ENCODE measurements around the gene CACNA1B.
"Not testable (repeated sequence)": the region's sequence is repeated elsewhere in the genome, so short reads cannot be mapped to it uniquely, and the experiment has no call there.

Gene CACNA1B

DNA sequence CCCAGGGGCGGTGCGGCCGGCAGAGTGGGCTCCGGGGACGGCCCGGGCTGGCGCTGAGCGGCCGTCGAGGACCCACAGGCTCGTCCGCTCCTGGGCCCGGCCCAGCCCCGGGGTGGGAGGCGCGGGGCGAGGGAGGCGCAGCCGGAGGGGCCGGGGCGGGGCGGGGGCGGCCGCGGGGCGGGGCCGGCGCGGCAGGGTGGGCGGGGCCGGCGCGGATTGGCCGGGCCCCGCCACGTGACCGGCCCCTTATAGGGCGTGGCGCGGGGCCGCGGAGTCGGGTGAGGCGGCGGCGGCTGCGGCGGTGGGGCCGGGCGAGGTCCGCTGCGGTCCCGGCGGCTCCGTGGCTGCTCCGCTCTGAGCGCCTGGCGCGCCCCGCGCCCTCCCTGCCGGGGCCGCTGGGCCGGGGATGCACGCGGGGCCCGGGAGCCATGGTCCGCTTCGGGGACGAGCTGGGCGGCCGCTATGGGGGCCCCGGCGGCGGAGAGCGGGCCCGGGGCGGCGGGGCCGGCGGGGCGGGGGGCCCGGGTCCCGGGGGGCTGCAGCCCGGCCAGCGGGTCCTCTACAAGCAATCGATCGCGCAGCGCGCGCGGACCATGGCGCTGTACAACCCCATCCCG lies at the start of gene CACNA1B:
Gene CACNA1B, plus strand, starts transcription at position 277 of the 617 bp plus-strand sequence. Its CDS starts 152 bp downstream, at position 429.
- DNase-seq, result not testable (repeated sequence)

DNA sequence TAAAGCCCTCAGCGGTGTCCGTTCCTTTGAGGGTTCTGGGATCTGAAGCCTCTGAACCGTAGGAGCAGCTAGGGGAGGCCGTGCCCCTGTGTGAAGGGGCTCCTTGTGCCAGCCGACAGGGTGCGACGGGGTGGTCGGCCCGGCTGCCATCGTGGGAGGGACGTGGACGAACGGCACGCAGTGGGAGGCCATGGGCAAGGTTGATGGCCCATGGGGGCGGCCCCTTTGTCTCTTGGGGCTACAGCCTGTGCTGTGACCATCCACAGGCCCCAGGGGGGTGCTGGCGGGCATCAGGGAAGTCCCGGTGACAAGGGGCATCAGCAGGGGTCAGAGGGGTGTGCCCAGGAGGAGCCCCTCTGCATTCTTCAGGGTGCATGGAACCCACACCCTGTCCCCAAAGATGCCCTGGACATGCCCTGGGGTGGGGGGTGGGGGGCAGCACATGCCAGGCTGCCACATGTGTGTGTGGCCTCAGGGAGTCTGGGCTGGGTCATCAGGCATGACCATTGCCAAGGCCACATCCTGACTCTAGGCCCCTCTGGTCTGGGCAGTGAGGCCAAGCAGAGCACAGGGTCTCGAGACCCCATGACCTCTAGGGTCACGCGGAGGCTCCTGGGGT lies 49.6 kb upstream of the CACNA1B start:
- no peak for DNase-seq

DNA sequence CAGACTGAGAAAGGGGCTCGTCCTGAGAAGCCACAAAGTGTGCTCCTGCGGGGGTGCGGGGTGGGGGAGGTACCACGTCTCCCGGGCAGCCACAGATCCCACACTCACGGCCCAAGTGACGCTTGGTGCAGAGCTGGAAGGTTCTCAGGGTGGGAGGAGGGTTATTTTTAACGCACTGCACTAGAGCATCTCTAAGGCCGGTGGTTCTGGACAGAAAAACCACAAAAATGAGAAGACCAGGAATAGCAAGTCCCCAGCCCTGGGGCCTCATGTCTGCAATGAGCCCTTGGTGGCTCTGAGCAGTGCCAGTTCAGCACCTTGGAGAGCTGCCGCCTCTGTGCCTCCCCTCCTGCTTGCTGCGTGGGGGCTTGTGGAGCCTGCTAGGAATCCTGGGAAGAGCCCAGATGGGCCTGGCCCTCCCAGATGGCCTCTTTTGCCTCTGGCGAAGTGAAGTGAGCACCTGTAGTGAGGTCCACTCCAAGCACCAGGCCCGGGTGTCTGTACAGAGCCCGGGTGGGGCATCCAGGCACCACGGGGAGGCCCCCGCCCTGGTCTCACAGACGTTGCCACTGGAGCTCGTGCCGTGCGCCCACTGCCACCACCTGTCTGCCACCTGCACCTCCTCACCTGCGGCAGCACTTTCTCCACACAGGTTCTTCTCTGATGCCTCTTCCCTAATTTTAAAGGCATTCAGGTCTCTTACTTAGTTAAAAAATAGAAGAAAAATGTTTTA lies 48.9 kb upstream of the CACNA1B start:
- DNase-seq, result no peak

DNA sequence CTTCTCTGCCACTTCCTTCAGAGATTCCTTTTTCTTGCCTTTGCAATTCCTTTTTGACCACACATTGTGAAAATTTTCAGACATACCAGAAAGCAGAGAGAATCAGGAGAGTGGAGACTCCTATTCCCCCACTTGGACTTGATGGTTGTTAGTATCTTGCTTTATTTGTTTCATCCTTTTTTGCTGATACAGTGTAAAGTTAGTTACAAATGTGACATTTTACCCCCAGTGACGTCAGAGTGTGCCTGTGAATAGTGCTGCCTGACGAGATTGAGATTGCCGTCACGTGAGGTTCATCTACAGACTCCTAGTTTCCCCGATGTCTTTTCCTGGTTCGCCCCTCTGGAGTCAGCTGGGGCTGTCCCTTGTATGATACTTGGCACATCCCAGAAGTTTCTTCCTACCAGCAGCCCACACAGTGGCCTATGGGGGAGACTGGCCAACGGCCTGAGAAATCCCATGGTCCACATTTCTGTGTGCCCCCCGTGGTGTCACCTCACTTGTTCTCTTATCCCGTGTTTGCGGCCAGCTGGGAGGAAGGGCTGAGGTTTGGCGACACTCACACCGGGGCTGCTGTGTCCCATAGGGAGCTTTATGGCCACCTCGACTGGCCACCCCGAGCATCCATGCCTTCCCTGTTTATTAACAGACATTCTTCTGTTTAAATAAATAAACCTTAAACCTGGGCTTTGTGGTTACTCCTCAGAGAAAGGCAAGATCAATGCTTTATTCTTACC lies 48.2 kb upstream of the CACNA1B start:
- DNase-seq, result no peak

DNA sequence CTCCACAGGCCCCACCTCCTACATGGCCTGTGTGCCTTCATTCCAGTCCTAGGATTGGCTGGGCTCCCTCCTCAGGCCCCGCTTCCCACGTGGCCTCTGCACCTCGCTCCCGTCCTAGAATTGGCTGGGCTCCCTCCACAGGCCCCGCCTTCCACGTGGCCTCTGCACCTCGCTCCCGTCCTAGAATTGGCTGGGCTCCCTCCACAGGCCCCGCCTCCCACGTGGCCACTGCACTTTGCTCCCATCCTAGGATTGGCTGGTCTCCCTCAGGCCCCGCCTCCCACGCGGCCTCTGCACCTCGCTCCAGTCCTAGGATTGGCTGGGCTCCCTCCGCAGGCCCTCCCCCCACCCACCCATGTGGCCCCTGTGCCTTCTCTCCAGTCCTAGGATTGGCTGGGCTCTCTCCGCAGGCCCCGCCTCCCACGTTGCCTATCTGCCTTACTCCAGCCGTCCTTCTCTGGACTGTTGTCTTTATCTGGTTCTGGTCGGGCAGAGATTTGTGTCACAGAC lies 45.3 kb upstream of the CACNA1B start:
- DNase-seq, result no peak

DNA sequence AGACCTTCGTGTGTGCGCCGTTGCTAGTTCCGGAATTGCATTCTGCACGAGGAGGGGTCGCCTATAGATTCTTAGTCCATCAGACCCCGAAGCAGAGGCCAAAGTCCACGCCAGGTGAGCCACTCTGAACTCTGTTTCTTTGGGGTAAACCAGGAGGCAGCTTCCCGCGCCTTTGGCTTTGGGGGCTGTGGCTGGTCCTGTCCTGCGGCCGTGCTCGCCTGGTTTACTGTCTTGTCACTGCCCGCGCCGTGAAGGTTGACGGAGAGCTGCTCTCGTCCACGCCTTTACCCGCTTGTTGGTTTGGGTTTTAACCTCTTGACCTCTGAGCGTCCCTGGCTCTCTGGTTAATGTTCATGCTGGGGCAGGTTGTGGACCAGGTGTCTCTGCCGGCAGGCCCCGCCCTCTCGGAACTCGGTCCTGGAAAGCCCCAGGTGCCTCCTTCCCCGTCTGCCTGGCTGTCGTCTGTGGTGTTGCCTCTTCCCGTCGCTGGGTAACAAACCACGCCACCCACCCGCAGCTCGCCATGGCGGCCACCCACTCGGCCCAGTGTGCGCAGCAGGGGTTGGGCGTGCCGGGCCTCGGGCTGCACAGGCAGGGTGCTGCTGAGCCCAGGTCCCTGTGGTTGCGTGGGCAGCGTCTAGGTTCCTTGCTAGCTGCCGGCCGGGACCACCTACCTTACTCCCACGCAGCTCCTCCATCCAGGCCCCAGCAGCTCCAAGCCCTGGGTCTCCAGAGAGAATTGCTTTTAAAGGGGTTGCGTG lies 44.6 kb upstream of the CACNA1B start:
- DNase-seq, result no peak

DNA sequence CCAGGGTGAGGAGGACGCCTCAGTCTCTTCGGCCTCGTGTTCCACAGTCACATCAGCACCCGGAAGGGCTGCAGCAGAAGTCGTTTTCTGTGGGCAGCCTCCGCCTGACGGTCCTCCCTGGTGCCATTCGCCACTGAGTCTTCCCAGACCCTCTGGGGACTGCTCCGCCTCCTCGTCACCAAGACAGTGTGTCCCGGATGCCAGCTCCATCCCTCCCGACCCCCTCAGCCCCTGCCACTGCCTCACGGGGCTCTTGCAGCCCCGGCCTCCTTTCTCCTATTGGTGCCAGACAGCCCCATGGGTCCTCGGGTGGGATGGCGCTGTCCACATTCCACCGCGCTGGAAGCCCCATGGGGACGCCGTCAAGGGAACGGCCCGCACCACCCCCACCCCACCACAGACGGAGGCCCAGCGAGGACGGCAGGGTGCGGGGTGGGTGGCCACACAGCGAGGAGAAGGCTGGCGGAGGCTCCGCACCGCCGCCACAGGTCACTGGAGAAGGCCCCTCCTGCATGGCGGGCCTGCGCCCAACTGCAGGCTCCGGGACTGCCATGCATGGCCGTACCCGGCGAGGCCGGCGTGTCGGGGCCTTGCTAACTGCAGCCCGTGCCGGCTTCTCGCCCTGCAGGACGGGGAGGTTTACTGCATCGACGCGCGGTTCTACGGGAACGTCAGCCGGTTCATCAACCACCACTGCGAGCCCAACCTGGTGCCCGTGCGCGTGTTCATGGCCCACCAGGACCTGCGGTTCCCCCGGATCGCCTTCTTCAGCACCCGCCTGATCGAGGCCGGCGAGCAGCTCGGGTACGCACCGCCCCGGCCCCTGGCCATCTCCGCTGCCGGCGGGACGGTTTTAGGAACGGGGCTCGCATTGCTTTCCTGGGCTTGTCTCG lies 43.6 kb upstream of the CACNA1B start:
- no peak for DNase-seq

DNA sequence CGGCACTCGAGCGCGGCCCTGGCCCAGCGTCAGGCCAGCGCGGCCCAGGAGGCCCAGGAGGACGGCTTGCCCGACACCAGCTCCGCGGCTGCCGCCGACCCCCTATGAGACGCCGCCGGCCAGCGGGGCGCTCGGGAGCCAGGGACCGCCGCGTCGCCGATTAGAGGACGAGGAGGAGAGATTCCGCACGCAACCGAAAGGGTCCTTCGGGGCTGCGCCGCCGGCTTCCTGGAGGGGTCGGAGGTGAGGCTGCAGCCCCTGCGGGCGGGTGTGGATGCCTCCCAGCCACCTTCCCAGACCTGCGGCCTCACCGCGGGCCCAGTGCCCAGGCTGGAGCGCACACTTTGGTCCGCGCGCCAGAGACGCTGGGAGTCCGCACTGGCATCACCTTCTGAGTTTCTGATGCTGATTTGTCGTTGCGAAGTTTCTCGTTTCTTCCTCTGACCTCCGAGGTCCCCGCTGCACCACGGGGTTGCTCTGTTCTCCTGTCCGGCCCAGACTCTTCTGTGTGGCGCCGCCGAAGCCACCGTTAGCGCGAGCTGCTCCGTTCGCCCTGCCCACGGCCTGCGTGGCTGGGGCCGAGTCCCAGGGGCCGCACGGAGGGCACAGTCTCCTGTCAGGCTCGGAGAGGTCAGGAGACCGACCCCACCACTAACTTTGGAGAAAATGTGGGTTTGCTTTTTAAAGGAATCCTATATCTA lies 42.6 kb upstream of the CACNA1B start:
- no peak for DNase-seq

DNA sequence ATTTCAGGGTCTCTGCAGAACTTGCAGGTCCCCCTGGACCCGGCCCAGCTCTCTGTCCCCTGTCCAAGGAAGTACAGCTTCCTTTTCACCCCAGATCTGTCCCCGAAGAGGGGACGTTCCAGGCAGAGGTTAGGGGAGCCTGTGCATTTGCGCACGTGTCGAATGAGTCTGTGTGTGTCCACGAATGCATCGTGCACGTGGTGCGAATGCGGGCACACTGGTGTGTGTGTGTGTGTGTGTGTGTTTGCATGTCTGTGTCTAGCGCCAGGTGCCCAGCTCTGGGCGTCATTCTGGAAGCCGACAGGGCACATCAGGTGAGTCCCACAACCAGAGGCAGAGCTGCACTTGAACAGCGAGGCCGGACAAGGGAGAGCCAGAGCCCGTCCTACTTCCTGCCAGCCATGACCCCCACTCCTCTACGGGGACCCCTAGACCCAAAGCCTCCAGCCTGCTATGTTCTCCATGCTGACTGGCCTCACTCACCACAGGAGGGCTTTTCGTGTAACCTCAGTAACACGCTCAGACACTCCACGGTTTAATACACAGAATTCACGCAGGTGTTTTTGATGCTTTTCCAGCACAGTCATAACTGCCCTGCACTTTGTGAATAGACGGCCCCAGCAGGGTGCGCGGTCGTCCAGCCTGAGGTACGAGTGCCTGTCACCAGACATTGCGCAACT lies 41.3 kb upstream of the CACNA1B start:
- DNase-seq, result no peak

DNA sequence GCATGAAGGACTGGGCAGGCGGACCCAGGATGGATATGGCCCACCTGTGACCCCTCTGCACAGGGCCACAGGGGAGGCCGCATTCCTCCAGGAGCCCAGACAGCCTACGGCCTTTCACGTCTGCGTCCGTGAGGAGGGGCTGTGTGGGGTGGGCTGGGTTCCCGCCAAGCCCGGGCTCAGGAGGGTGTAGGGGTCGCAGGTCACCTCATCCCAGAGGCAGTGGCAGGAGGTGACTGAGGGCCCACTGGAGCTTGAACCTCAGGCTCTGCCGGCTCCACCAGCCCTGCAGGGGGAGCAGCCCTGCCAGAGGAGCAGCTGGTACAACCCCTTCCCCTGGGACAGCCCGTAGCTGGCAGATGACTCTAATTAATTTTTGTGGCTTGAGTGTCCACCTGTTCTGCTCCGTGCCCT lies 40.7 kb upstream of the CACNA1B start:
- no peak for DNase-seq

DNA sequence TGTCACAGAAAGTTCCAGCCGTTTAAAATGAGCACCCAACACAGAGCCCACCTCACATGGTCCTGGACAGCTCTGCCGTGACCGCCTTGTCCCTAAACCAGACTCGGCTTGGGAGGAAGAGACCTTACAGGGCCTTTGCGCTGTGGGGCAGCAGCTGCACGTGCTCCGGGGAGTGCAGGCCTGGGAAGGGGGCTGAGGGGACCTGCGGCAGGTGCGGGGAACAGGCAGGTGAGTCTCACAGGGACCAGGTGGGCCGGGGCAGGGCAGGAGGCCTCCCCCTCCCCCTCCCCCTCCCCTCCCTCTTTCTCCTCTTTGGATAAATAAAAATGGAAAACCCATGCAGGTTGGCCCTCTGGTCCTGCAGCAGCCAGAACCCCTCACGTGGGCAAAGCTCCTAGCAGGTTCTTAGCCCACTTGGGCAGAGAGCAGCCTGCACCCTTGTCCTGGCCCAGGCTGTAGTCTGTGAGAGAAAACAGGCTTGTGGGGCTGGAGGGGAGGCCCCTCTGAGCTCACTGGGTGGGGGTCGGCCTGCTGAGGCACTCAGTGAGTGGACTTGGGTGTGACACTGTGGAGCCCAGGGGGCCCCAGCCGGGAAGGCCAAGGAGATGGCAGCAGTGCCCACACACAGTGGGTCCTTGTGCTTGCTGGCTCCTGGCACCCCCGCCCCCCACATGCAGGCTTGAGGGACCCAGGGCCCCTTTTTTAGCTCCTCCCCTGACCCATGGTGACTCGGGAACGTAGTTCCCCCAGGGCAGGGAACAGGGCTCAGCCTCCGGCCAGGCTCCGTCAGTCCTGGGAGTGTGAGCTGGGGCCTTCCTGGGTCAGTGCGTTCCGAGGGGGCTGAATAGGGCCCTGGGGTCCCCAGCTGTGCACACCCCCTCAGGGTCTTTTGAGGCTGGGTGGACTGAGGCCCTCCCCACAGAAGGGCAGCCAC lies 40.0 kb upstream of the CACNA1B start:
- no peak for DNase-seq

DNA sequence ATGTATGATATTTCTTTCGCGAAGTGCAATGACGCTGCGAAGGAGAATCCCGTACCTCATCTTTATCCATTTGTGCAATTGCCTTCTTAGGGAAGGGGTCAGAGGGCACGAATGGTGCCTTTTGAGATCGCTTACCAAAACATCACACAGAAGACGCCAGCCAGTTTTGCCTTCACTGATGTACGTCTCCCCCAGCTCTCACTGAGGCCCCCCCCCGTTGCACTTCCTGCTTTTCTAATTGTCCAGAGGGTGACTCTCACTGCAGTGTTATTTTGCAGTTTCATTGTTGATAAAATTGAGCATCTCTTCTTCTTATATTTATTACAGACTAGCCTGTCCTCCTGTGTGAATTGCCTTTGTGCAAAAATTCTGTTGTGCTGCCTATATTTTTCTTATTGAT lies 39.0 kb upstream of the CACNA1B start:
- no peak for DNase-seq

DNA sequence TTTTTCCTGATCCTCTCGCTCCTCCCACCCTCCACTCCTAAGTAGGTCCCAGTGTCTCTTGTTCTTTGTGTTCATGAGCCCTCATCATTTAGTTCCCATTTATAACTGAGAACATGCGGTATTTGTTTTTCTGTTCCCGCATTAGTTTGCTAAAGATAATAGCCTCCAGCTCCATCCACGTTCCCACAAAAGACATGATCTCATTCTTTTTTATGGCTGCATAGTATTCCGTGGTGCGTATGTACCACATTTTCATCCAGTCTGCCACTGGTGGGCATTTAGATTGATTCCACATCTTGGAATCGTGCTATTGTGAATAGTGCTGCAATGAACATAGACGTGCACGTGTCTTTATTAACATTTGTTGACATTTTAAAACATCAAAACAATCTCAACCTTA lies 34.2 kb upstream of the CACNA1B start:
- DNase-seq, result no peak

DNA sequence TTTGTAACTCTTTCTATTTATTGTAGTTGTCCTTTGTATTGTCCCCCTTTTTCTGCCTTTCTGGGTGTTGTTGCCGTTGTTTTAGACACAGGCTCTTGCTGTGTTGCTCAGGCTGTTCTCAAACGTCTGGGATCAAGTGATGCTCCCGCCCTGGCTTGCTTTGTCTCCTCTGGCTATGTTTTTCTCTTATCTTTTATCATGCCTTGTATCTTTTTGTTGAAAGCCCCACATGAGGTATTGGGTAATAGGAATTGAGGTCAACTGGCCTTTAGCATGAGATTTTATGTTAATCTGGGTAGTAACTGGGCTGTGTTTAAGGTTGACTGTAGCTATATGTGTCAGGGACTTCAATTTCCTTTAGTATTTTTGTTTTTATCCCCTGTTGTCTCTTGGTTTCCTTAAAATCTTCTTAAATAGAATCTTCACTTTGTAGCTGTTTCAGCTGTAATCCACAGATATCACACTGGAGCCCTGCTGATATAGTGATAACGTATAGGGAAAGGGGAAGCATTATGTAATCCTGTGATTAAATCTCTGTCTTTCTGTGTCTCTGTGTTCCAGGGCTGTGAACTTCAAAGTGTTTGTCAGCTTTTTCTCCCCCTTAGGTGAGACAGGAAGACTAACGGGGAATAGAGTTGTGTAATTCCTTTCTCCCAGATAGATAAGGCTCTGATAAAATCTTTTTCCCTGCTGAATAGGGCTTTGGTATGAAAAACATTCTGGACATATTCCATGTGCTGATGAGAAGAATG lies 25.9 kb upstream of the CACNA1B start:
- DNase-seq, result no peak

DNA sequence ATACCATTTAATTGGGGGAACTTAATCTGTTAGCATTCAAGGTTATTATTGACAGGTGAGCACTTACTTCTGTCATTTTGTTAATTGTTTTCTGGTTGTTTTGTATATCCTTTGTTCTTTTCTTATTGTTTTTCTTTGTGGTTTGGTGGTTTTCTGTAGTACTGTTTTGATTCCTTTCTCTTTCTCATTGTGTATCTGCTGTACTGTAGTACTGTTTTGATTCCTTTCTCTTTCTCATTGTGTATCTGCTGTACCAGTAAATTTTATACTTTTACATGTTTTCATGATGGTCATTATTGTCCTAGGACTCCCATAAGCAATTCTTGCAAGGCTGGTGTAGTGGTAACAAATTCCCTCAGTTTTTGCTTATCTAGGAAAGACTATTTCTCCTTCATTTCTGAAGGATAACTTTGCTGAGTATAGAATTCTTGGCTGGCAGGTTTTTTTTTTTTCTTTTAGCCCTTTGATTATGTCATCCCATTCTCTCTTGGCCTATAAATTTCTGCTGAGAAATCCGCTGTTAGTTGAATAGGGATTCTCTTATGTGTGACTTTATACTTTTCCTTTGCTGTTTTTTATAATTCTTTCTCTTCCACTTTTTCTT lies 24.1 kb upstream of the CACNA1B start:
- DNase-seq, result no peak

DNA sequence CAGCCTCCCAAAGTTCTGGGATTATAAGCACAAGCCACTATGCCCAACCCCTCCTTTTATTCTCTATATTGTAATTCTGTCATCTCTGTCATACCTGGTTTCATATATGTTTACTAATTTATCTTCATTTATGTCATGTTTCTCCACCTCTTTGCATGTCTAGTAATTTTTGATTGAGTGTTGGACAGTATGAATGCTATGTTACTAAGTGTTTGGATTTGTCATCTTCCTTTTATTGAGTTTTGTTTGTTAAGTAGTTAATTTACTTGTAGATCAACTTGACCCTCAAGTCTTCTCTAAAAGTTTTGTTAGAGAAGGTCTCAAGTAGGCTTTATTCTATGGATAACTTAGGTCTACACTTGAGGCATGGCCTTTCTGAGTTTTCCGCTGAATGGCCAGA lies 17.2 kb upstream of the CACNA1B start:
- no peak for DNase-seq

DNA sequence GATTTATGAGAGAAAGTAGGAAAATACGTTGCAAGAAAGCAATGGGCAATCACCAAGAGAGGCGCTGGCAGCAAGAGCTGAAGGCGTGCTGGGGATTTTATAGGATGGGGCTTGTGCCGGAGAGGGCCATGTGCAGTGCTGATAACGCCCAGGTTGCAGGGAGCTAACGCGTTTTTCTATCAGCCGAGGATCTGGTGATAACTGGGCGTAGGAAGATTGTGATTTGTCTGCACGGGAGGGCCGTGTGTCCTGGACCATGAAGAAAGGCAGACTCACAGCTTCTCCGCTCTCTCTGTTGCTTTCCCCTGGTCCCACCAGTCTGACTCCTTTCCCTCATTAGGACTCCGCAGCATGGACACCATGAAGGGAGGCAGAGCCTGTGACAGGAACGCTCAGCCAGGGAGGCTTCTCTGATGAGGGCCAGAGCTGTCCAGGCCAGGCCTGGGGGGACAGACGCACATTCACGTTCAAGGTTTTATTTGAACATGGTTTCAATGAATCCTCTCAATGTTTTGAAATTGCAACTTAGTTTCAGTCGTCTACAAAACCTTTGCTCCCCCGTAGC lies 11.9 kb upstream of the CACNA1B start:
- DNase-seq, result no peak

Measured in inflammatory macrophage treated with lipopolysaccharide for 4 hours (primary cell).